GM18499 (cell line): ENCODE results near the gene STX12.
"Not testable (repeated sequence)": the region's sequence is repeated elsewhere in the genome, so short reads cannot be mapped to it uniquely, and the experiment has no call there.

Source experiments
- ATAC-seq: cut with Tn5 transposase; IDR thresholded peaks from one replicate; pipeline ENCODE4 v1.9.1; 2021; ENCODE audit warnings: moderate number of reproducible peaks; ENCODE audit not compliant: insufficient read depth, unreplicated experiment

STX12 gene

GRCh38 chr1:27864264-27864895 lies 91.4 kb downstream of the STX12 start:
- ATAC-seq = no peak

GRCh38 chr1:27865821-27866220 lies 92.8 kb downstream of the STX12 start:
- ATAC-seq = no peak

- ATAC-seq = no peak
Measured at GRCh38 chr1:27868556-27868931, 95.5 kb downstream of the STX12 start.

- no peak for ATAC-seq
Measured at GRCh38 chr1:27868932-27869718, 96.1 kb downstream of the STX12 start.

GRCh38 chr1:27869719-27870085 lies 96.7 kb downstream of the STX12 start:
- ATAC-seq = no peak

- not testable (repeated sequence) for ATAC-seq
Measured at GRCh38 chr1:27871076-27871475, 98.1 kb downstream of the STX12 start.

GRCh38 chr1:27872059-27872801 lies 99.2 kb downstream of the STX12 start, which contains the start of gene THEMIS2:
Gene THEMIS2 (plus strand): TSS chr1:27872544. CDS start chr1:27872572, 28 bp downstream.
- no peak for ATAC-seq

- ATAC-seq = no peak
Measured at GRCh38 chr1:27872802-27873551, 100.0 kb downstream of the STX12 start.

GRCh38 chr1:27873671-27874384 lies 100.8 kb downstream of the STX12 start:
- no peak for ATAC-seq
